DMS53 treated with DMSO at 0.1 percent for 48 hours (cell line): Measurements from ENCODE around the gene HES6.

Source experiments
- DNase-seq: peaks from one replicate; lab custom pipeline; 2025; ENCODE audit not compliant: unreplicated experiment; lab: John Stamatoyannopoulos, UW

HES6 gene, protein sequence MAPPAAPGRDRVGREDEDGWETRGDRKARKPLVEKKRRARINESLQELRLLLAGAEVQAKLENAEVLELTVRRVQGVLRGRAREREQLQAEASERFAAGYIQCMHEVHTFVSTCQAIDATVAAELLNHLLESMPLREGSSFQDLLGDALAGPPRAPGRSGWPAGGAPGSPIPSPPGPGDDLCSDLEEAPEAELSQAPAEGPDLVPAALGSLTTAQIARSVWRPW

DNA sequence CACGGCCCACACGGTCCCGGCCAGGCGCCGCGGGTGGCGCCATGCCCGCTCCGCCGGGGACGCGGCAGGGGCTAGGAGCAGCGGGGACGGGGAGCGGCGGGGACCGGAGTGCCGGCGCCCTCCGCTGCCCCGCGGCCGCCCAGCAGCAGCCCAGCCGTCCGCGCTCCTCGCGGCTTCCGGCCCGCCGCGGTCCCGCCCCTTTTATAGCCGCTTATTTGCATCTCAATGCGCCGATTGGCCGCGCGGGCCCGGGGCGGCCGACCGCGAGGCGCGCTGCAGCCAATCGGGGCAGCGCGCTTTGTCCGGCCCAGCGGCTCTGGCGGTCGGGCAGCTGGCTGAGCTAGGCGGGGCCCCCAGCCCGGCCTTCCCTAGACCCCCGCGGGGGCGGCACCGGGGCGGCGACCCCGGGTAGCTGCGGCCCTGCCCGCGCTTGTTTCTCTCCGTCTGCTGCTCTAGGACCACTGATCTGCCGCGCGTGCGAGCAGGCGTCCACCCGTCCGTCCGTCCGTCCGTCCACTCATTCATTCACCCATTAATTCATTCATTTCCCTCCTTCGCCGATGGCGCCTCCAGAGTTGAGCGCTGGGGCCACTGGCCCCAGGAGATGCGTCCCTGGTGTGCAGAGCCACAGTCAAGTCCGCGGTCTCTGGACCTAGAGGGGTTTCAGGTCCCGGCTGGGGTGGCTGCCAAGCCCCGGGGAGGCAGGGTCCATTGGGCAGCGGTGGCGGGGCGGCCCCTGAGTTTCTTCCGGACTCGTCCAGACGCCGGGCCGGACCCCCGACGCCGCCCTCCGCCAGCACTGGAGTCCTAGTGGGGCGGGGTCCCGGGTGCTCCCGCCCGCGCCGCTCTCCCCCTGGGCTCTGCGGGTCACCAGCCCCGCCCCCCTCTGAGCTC, at the start of gene HES6:
TSS of gene HES6 (minus strand) at position 176 of the 894 bp plus-strand sequence. CDS start at position 43, 133 bp downstream.
- DNase-seq, result peak; percentile 94

DNA sequence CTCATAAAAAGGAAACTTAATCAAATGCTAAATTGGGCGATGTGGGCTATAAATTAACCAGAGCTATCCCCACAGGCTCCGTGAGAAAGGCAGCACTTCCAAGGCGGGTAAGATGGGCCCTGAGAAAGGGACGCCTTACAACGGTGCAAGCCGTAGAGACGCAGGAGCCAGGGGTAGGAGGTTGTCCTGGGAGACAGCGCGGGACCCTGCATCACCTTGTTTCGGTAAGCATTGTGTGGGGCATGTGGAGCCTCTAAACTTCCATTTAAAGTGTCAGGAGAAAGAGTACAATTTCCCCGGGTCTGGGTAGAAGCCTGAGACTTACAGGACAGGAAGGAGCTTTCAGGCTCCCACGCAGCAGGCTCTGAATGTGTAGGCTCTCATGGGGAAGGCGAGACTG, 49.7 kb upstream of the HES6 start:
- no peak for DNase-seq

DNA sequence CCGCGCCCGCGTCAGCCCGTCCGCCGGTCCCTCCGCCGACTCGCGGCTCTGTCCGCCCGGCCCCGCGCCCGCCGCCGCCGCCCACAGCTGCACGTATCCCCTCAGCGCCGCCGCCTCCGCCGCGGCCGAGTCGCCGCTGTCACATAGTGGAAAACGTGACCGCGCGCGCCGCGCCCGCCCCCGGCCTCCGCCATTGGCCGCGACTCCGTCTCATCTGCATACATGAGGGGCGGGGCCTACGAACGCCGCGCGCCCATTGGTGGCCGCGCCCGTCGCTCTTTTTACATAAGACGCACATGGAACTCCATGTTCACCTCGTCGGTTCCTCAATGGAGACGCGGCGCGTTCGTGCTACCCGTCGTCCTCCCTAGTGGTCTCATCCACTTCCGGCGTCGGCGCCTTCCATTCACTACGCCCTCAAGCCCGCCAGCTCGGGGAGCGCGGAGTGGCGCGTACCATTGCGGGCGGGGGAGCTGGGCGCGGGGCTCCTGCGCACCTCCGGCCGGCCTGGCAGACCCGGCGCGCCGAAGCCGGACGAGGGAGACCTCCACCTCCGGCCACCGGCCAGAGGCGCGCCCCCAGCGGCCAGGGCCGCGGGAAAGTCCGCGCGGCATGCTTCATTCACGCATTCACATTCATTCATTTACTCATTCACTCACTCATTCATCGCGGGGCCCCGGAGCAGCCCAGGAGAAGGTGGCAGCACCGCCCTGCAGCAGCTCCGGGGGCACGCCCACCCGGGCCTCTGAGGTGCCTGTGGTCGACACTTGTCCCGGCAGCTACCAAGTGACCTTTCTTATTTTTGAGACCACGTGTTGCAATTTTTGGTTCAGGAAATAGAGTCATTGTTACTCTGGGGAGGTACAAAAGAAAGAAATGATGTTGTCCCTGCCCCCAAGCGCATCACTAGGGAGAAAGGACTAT, 49.1 kb upstream of the HES6 start:
- DNase-seq, result peak; percentile 98

DNA sequence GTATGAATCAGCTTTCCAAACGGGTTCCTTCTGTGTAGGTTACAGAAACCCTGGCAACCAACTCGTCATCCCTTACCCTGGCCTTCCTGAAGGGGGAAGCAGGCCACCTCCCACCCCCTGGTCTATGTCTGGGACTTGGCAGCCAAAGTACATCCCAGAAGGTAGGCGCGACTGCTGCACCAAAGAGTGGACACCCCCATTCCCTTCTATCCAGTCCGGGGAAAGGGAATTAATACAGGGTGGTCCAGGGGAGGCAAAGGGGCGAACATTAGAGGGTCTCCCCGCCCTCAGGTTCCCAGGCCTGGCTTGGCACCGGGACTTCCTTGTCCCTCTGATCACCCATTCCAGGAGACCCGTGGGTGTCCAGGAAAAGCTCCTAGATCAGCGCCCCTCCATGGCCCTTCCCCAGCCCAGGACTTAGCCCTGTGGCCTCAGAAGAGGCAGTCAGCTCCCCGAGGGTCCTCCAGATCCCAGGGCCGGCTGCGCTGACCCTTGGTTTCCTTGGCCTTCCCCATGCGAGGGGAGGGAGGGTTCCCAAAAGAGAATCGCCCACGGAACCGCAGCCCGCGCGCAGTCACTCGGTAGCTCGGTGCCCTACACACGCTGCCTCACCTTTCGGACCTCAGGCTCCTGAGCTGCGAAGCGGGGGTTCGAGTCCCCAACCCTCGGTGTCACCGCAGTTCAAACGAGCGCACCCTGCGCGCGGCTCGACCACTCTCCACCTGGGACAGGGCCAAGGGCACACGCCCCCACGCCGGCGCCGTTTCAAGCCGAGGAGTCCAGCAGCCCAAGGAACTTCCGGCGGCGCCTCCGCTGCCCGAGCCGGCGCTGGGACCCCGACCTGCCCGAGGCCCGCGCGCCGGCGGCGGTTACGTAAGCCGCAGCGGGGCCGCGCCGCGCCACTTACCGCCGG, 48.2 kb upstream of the HES6 start, which contains the start of gene PER2:
TSS of gene PER2 (minus strand) at position 874 of the 913 bp plus-strand sequence. CDS start 10,674 bp downstream, outside the sequence.
- peak; percentile 61 for DNase-seq

DNA sequence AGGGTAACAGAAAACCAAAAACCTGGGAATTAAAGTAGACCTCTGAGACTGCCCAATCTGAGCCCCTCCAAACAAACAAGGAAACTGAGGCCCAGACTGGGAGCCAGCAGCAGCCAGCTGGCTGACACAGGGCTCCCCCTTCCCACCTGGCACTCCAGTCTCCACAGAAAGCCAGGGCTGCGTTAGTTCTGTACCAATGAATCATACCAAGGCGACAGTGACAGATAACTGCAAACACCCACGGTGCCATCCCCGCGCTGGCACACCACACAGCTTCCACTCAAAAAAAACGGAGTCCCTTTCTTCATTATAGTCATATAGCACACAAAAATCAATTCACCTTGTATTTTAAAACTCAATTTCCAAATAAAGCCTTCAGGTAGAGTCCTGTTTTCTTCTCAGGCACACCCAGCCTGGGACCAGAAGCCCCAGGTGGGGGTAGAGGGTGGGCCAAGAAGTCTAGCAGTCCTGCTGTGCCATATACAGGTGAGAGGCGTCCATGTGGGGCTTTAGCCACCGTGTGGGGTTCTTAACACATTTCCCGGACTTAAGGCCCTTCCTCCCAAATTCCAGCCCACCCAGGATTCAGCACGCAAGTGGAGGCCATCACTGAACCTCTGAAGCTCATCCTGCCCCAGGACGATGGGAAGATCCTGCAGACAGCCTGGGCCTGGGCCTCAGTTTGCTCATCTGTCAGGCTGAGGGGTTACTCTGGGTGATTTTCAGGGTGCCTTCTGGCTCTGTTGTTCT, 47.3 kb upstream of the HES6 start:
- DNase-seq, result peak; percentile 58

DNA sequence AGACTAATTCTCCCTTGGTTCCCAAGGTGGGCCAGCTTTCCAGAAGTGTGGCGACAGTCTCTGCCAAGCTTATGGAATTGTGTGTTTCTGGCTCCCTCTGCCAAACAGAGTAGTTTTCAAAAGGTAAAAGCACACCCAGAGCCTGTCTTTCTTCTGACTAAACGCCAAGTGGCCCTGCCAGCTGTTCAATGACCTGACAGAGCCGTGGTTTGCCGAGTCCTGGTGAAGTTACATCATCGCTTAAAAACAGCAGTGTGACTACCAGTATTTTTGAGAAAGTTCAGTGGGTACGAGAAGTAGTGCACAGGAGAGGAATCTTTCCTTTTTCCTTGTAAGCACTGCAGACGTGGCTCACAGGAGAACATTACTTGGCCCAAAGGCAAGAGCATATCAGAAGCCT, 46.7 kb upstream of the HES6 start:
- peak; percentile 86 for DNase-seq

DNA sequence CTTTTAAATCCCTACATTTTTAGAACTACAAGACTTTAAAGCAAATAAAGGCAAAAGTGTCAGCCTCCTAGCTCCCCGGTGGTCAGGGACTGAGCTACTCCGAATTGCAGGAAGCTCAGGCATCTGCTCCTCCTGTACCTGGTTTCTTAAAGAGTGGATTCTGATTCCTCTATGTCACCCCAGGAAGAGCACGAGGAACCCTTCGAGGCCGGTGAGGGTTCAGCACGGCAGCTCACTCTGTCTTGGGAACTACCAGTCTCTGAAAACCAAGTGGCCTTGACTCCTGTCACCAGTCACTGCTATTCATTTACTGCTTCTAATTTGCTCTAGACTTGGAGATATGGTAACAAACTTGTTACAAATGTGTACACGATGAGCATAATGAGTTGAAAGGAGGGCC, 46.3 kb upstream of the HES6 start:
- no peak for DNase-seq

DNA sequence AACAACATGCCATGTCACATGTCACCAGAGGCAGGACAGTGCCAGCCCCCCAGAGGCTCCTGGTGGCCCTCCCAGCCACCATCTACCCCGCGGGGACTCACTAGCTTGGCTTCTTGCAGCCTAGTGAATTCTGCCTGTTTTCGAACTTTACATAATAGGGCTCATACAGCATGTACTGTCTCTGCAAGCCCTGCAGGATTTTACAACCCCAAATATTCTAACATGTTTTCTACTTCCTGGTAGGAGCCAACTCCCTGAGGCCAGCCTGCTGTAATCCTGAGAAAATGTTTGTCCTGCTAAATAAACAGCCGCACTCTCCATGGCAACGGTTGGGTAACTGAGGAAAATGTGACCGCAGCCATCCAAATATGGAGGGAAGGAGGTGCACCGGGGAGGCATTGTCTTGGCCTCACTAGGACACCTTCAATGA, 45.8 kb upstream of the HES6 start:
- peak; percentile 97 for DNase-seq

DNA sequence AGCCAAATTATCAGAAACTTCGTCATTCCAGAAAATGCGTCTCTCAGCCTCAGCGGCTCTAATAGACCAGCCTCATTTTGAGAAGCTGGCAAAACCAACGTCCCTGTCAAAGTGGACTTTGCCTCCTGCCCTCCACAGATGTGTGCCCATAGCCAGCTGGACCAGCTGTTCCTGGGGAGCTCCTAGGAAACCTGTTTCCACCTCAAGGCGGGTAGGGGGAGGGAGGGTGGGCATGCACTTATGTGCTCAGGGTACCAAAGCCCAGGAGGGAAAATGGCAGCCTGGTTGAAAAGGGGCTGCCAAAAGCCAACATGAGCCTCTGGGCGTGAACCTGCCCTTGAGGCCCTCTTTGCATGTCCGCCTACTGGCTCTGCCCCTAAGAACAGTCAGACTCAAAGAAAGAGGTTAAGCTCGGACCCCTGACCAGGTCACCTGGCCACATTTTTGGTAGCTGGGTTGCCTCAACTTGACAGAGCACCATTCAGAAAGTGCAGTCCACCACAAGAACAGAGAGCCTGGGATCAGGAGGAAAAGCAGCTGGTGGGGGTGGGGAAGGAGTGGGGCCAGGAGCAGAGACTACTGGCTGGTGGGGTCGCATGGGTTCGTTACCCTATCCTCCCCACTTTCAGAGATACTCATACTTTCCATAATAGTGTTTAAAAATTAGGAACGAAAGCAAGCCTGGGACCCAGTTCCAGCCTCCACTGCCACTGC, 45.1 kb upstream of the HES6 start:
- DNase-seq, result no peak

DNA sequence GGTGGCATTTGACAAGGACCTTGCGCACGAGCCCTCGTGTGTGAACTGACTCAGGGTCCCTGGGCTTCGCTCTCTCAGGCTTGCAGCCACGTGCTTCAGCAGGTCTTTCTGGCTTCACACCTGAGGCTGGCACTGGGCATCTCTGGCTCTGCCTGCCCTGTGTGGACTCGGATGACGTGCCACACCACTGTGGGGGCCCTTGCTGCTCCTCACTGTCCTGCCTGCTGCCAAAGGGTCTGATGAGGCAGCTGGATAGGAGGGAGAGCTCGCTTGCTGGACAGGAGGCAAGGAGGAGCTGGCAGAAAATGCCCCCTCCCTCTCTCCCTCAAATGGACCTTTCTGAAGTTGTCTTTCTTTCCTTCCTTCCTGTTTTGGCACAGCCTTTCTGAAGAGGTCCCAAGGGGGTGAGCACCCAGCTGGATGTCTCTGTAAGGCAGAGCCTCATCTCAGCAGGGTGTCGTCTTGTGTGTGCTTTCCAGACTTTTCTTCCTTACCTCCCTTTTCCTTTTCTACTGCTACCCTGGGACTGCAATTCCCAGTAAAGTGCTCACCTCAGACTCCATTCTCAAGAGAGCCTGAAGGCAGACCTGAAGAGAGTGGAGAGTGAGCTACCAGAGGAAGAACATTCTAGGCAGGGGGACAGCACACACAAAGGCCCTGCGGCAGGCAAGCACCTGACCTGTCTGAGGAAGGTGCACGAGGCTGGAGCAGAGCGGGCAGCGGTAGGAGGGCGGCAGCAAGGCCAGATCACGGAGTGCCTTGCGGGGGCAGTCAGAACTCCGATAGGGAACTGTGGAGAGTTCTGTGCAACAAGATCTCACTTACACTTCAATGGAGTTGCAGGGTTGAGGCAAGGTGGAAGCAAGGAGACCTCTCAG, 43.3 kb upstream of the HES6 start:
- no peak for DNase-seq

DNA sequence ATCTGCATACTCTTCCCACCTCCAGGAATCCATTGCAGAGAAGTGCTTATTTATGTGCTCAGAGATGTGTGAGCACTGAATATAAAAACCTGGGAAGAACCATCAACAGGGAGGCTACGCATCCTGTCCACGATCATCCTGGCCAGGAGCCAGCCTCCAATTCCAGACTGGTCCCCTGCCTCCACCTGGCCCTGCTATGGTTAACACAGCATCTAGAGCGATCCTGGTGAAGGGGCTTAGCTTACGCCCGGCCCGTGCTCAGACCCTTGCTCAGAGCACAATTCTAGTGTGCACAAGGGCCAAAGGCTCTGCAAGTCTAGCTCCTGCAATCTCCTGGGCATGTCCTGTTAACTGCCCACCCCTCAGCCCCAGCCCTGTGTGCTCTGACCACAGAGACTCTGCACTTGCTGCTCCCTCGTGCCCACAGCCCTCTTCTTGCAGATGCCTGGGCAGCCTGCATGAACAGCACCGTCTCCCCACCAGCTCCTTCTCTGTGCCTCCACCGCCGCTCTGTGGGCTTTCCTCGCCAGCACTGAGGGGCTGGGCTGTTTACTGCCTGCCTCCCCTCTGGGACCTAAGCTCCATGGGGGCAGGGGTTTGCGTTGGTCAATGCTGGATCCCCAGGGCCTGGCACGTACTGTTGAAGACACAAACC, 42.1 kb upstream of the HES6 start:
- DNase-seq, result no peak

DNA sequence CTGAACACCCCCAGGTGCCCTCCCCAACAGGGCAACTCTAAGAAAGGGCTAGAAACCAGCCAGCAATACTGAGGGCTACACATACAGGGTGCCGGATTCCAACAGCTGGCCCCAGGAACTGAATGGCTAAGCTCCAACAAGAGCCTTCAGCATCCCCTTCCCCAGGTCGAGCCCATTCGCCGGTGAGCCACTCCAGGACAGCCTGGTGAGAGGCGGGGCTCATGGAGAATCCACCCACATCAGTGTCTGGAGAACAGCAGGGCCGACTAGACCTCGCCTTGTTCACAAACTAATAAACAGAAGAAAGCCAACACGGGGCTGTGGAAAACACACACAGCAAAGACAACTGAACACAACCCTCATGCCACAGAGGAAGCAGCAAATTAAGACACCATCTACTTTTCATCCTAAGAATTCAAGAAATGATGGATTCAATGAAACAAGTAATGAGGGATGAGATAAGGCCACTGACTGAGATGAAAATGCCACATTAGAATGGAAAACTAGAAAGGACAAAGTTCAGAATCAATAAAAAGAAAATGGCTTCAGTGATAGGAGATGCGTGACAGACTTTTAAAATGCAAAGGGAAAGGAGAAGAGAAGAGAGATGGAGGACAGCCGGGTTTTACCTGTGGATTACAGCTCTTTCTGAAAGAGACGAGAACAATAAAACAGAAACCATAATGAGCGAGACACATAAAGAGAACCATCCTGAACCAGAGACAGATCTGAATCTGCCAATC, 40.4 kb upstream of the HES6 start:
- no peak for DNase-seq

DNA sequence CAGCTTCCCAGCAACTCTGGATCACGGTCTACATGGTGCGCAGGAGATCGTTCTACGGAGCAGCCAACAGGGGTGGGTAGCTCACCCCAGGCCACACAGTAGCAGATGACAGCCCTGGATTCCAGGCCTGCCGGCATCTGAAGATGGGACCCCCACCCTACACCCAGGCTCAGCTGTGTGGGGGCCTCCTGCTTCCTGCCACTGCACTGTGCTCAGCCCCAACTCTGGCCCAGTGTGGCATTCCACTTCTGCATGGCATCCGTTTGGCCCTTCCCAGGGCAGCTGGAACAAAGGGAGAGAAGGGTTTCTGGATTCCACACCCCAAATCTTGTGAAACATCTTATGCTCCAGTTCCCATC, 39.5 kb upstream of the HES6 start:
- DNase-seq, result no peak

DNA sequence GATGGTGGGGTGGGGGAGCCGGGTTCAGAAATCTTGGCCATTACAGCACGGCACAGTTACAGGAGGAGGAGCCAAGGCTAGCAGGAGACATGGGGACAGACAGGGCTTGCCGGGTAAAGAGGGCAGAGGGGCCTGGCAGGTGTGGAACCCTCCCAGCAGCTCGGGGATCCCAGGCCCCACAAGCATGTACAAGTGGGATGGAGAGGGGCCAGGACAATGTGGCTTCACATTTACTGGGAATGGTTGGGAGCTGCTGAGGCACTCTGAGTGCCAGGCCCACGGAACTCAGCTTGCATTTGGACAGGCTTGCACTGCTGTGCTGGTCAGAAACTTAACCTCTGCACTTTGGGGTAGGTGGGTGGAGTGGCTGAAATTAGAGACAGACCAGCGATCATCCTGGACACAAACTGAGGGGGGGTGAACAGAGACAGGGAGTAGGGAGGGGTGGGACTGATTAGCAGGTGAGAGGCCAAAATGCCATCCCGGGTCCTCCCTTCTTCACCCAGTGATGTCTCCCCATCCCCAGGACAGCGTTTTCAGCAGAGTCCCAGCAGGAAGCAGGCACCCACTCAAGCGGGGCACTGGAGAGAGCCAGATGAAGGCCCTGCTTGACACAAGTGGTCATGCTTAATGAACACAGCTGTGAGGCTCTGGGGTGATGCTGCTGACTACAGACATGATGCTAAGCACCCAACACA, 38.9 kb upstream of the HES6 start:
- DNase-seq, result peak; percentile 71

DNA sequence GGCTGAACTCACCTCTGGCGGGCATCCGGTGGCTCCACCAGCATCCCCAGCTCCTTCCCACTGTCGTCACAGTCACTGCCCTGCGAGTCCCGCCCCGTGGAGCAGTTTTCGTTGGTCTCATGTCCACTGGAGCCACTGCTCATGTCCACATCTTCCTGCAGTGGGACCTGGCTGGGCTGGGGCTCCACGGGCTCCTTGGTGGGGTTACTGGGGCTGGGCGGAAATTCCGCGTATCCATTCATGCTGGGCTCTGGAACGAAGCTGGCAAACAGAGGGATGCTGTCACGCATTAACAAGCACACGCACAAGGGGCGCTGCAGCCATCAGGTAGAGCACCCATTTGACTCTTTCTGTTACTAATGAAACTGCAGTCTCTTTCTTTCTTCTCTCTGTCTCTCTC, 37.9 kb upstream of the HES6 start:
- no peak for DNase-seq
